ENCODE data around the gene GSTM4. TPM values are rescaled to one million over a fixed set of nuclear protein-coding genes. Genes with fewer than 3 reads are reported as not detected.

The GSTM4 gene
- total and polyA plus RNA-seq, 2 donors (not counting 1 experiment from before 2014, with no cell fraction given) = 28.6 to 56.5 TPM

- Histone ChIP-seq H2AFZ (ENCODE audit: insufficient read depth, low read depth, low read length, poor library complexity, severe bottlenecking) (no peak overlapping the region), H3K9ac (ENCODE audit: low read length) (no peak overlapping the region), H3K27me3 (replicated peaks in 1 of 4; ENCODE audit: control extremely low read depth in 1 of 4, control insufficient read depth in 3 of 4, insufficient read depth in 4 of 4, low read length in 3 of 4) (peaks cover 0 to 3% (median 0%) of the 10 kb centered on the region in 4 experiments), H3K4me1 (ENCODE audit: control insufficient read depth in 2 of 2, insufficient read depth in 2 of 2, low read length in 2 of 2) (peaks cover 14 to 15% of the 10 kb centered on the region in 2 donors), H3K36me3 (replicated peaks in 1 of 2; ENCODE audit: control extremely low read depth in 1 of 2, control insufficient read depth in 1 of 2, extremely low read depth in 1 of 2, insufficient read depth in 2 of 2, low read length in 1 of 2) (no peaks in the 10 kb centered on the region), H3K4me3 (ENCODE audit: control extremely low read depth in 1 of 5, extremely low read depth in 1 of 5, insufficient read depth in 1 of 5, low read depth in 2 of 5, low read length in 4 of 5) (no peak overlapping the region), H3K9me3 (ENCODE audit: control extremely low read depth in 1 of 3, control insufficient read depth in 2 of 3, insufficient read depth in 1 of 3, low read length in 2 of 3) (no peaks in the 10 kb centered on the region), H3K79me2 (ENCODE audit: control insufficient read depth, insufficient read depth, low read length) (no peaks in the 10 kb centered on the region), H3K4me2 (replicated peaks; ENCODE audit: low read depth, low read length, poor library complexity, severe bottlenecking) (no peak overlapping the region), H3K27ac (ENCODE audit: low read length in 2 of 2) (no peak overlapping the region), H4K20me1 (ENCODE audit: control insufficient read depth, insufficient read depth, low read length, poor library complexity, severe bottlenecking) (no peaks in the 10 kb centered on the region)
- DNase-seq (no peak), ATAC-seq (ENCODE audit: low read depth) (no peak)
- H3K9me3 Mint-ChIP-seq (ENCODE audit: insufficient read depth) = no peaks in the 10 kb centered on the region
- no peak overlapping the region for H3K27ac Mint-ChIP-seq
- no peak overlapping the region for H3K4me3 Mint-ChIP-seq
- H3K27me3 Mint-ChIP-seq = peaks cover 3% of the 10 kb centered on the region
- TF ChIP-seq, protein P1, sequence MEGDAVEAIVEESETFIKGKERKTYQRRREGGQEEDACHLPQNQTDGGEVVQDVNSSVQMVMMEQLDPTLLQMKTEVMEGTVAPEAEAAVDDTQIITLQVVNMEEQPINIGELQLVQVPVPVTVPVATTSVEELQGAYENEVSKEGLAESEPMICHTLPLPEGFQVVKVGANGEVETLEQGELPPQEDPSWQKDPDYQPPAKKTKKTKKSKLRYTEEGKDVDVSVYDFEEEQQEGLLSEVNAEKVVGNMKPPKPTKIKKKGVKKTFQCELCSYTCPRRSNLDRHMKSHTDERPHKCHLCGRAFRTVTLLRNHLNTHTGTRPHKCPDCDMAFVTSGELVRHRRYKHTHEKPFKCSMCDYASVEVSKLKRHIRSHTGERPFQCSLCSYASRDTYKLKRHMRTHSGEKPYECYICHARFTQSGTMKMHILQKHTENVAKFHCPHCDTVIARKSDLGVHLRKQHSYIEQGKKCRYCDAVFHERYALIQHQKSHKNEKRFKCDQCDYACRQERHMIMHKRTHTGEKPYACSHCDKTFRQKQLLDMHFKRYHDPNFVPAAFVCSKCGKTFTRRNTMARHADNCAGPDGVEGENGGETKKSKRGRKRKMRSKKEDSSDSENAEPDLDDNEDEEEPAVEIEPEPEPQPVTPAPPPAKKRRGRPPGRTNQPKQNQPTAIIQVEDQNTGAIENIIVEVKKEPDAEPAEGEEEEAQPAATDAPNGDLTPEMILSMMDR (IDR thresholded peaks at IDR 0.05) = no peak
- no peak for TF ChIP-seq EZH2 (IDR thresholded peaks at IDR 0.05; ENCODE audit: borderline replicate concordance, insufficient read depth, low read depth, low read length, poor library complexity, severe bottlenecking)
- ChIA-PET CTCF (interaction anchor here (0.9 to 1.7 kb wide), 6 partner anchors 11 to 373 kb away, joined by 3 to 6 read pairs (median 4); partner anchors contain the start of gene AHCYL1), POLR2A (no interaction called here)
- 95% methylated on average over 4 of the region's 13 CpGs for WGBS (ENCODE audit: insufficient coverage)
- H3K4me1 Mint-ChIP-seq = peaks cover 9% of the 10 kb centered on the region
- intact Hi-C loops (cut with micrococcal nuclease) = no loop called here
These were observed 44.5 kb upstream of the GSTM4 start for GRCh38 chr1:109611308-109611990.

Data from B cell (primary cell).